NCI-H1105 (cell line): ENCODE measurements around the gene CCDC82.

ENCODE experiments used
- DNase-seq: peaks from one replicate; lab custom pipeline; 2025; lab: John Stamatoyannopoulos, UW

The CCDC82 gene

DNA sequence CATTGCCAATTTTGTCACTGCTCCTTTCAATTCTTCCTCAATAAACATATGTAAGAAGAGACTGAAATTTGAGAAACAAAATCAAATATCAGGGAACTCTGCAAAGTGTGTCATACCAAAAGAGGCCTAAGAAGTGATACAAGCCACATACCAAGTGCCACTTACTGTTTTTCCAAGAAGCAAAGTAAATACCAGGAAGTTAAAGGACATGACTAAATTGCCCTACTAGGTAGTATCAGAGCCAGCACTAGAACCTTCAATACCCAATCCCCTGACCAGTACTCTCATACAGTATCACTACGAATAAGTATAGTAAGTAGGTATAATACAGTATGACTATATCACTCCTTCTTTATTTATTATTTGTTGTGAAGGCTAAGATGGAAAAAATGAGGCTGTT lies 60.3 kb downstream of the CCDC82 start:
- DNase-seq, result no peak

GRCh38 chr11:96328395-96329010 lies 61.2 kb downstream of the CCDC82 start:
- no peak for DNase-seq

GRCh38 chr11:96326959-96327358 lies 62.8 kb downstream of the CCDC82 start:
- DNase-seq, result no peak

DNA sequence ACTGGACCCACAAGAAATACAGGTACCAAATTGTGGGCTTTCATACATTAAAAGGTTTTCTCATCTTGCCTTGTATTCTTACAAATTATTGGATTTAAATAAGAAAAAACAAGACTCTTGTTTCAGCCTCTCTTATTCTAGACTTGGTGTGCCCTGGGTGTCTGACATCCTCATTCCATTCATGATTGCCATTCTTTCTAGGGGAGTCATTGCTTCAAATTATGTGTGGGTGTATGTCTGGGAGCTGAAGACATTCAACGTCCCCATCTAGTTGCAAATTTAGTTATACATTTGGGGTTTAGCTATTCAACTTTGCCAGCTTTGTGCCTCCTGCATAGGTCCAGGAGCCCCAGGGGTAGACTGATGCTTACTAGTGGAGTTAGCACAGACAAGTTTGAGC lies 64.8 kb downstream of the CCDC82 start:
- no peak for DNase-seq

DNA sequence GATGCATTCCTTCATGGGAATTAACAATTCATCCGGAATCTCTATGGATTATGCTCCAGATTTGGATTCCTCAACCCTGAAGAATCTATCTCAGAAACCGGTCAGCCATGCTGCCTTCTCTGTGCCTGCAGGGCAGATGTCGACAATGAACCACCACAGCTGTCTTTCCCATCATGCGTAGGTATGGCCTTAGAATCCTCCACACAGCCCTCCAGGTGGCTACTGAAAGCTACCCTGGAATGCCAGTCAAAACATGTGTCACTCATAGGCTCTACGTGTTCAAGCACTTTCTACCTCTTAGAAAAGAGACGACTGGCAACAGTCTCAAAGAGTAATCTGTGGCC lies 66.1 kb downstream of the CCDC82 start:
- DNase-seq, result no peak

DNA sequence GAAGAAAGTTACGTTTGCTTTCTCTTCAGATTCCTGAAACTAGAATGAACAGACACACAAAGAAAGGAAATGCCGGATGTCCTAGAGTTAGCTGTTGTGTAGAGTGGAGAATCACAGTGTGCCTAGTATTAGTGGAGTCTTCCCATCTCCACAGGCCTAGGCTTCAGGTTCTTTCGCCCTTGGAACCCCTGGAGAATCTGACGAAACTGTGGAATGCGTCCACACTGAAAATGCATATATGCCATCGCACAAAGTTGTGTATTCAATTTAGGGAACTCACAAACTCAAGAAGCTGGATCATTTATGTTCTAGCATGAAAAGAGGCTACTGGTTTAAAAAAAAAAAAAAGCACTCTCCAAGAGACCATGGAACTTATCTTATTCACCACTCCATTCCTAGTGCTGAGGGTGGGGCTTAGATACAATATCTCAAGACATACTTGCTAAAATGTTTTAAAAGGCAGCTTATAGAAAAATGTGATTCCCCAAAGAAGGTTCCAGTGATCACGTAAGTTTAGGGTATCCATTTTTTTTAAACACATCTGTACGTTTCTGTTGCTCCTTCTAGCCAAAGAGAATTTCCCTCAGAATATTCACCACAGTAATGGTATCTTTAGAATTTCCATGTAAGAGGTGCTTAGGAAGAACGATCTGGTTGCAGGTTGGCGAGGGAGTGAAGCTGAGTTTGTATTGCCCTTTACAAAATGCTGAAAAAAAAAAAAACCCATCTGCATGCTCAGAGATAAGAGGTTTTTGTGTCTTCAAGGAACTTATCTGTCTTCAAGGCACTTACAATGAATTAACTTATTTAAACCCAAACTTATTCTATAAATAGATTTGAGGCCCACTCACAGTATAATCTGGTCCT lies 66.7 kb downstream of the CCDC82 start:
- no peak for DNase-seq

GRCh38 chr11:96321091-96321490 lies 68.6 kb downstream of the CCDC82 start:
- no peak for DNase-seq

DNA sequence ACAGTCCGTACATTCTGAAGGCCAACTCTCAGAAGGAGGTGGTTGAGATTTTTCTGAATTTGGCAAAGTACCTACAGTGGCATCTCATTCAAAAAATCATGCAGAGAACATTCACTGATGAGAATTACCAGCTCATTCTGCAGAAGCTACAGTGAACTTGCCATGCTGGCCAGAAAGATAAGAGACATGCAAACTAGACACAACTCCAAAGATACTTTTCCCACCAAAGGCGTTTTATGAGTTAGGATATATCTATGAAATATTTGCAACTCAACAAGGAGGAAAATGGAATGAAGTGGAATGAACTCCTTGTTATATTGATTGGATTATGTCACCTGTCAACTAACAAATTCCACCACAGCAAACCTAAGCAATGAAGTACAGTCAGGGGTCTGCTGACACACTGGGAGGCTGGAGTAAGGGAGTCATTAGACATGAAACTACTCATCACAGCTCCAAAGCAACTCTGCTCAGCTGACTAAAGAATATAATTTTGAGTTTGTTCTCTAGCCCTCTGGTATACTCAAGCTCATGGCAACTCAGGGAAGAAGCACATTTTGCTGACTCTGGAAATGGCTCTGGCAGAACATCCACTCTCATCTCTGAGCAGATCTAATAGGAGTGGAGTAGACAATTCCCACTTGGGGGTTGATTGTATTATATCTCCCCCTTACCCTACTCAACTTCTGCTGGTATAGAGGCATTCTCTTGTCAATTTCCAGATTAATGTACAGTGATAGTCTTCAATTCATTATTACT lies 69.6 kb downstream of the CCDC82 start:
- DNase-seq, result no peak

DNA sequence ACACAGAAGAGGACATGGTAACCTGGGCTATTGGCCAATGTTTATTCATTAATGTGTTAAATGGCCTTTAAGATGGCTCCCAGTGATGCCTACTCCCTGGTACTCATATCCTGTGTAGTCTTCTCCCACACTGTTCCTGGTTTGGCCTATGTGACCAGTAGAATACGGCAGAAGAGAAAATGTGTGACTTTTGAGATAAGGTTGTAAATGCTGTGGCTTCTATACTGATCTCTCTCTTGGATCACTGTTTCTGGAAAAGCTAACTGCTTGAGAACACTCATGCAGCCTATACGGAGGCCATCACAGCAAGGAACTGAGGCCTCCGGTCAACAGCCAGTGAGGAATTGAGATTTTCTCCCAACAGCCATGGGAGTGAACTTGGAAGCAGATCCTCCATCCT lies 70.9 kb downstream of the CCDC82 start:
- DNase-seq, result no peak

- no peak for DNase-seq
These were observed 71.3 kb downstream of the CCDC82 start for GRCh38 chr11:96318399-96318798.

DNA sequence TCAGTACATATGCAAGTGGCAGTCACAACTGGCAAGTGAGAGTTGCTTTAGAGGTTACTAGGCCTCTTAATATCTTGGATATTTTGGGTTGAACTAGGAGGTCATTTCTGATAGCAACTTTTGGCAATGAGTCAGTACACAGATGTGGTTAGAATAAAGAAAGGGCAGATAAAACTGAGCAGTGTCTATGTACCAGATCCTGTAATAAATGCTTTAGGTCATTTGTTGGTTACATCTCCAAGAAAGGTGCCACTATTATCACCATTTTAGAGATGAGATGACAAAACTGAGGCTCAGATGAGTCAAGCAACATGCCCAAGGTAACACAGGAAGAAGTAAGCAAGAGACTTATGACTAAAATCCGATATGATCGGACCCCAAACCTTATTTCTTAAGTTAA lies 71.7 kb downstream of the CCDC82 start:
- DNase-seq, result no peak

- no peak for DNase-seq
These were observed 72.1 kb downstream of the CCDC82 start for GRCh38 chr11:96317571-96317970.

- DNase-seq, result no peak
These were observed 72.8 kb downstream of the CCDC82 start for GRCh38 chr11:96316869-96317268.

- no peak for DNase-seq
These were observed 74.2 kb downstream of the CCDC82 start for GRCh38 chr11:96315476-96315875.

DNA sequence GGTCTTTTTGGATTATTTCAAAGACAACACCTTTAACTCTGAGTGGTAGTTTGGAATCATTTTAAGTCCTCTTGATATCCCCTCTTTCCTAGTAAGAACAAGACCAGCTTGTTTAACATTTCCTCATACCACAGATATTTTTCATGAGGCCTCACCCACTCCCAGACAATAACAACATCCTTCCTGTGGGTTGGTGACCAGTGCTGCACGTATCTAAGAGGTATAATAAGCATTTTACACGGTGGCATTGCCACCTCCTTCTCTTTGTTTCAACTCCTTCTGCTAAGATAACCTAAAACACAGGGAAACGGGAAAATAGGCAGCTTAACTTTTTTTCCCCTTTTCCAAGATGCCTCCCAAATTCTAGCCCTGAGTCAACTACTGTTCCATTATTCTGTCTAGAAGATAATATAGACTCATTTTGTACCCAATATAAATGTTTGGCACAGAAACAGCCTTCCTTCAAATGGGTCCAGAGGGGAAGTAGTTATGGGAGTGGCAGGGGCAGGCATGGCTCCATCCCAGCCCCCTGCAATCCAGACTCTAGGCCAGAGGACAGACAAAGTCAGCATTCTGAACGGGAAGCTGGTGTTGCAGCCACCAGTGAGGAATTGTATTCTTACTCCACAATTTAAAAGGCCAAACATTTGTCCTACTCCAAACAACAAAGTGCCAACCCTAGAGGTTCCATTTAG lies 75.2 kb downstream of the CCDC82 start:
- DNase-seq, result no peak

GRCh38 chr11:96313163-96313562 lies 76.5 kb downstream of the CCDC82 start:
- DNase-seq, result no peak

- DNase-seq, result no peak
These were observed 78.6 kb downstream of the CCDC82 start for GRCh38 chr11:96311120-96311568.

- DNase-seq, result no peak
These were observed 79.5 kb downstream of the CCDC82 start for GRCh38 chr11:96310236-96310635.

GRCh38 chr11:96309643-96310017 lies 80.1 kb downstream of the CCDC82 start:
- DNase-seq, result no peak

DNA sequence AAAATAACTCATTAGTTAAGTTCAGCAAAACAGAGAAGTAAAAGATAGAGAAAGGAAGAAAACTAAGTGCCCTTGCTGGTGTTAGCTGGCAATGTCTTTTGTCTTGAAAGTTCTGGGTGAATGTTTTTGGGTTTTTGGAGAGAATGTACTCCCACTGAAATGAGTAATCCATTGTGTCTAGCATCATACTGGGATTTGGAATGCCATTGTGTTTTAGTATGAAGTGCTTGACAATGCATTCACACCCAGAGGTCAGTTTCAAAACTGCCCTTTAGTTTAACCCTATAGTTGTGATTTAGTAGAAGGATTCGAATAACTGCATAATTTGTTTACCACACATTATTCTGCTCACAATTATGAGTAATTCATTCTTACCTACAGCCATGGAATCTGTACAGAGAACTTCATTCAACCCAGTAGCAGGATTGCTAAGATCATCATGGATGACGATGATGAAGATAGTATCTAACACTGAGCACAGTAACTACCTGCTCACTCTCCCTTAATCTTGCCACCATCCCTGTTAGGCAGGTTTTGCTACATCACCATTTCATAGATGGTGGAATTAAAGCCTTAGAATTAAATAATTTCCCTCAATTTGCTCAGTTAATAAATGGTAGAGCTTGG lies 80.6 kb downstream of the CCDC82 start:
- no peak for DNase-seq

DNA sequence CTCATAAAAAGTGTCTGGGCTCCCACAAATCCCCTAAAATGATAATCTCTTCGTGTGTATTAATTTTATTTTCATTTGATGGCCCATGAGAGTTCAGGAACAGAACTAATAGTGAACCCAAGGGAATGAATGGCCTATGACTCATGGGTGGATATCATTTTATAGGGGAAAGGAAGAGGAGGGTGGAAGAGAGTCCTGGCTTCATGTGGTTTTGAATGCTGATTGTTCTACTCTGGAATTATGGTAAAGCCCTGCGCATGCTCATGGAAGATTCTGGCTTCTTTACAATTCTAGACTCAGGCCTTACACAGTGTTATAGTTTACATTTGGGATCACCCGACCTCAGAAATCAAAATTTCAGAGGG lies 82.0 kb downstream of the CCDC82 start:
- no peak for DNase-seq
